Lower lobe of right lung (tissue), 2 donors: ENCODE results near the gene DNASE1L3. TPM values are rescaled to one million over a fixed set of nuclear protein-coding genes. Genes with fewer than 3 reads are reported as not detected.

Experiments used
- ATAC-seq, 2 donors: fragments of 200-7000 bp; cut with Tn5 transposase; one replicate each; pipeline ENCODE4 v1.9.1; 2020 to 2022; ENCODE audit warnings: mild to moderate bottlenecking in 2 of 2, moderate library complexity in 2 of 2
- DNase-seq: peaks from one replicate; pipeline ENCODE4 v3.0.0-alpha.2; 2020
- H3K27ac ChIP-seq: fragments of 200-600 bp; one replicate; pipeline ENCODE4 v1.8.0; 2022
- H3K27me3 ChIP-seq: fragments of 200-600 bp; one replicate; pipeline ENCODE4 v1.8.0; 2022; ENCODE audit warnings: low read depth
- H3K36me3 ChIP-seq: fragments of 200-600 bp; one replicate; pipeline ENCODE4 v1.8.0; 2022; ENCODE audit warnings: mild to moderate bottlenecking
- H3K4me1 ChIP-seq: fragments of 200-600 bp; one replicate; pipeline ENCODE4 v1.8.0; 2022
- H3K4me3 ChIP-seq: fragments of 200-600 bp; one replicate; pipeline ENCODE4 v1.8.0; 2022; ENCODE audit warnings: mild to moderate bottlenecking
- H3K9me3 ChIP-seq: fragments of 200-600 bp; one replicate; pipeline ENCODE4 v1.8.0; 2022
- CTCF ChIP-seq: fragments of 200-600 bp; IDR thresholded peaks from one replicate; pipeline ENCODE4 v1.8.0; 2022; ENCODE audit warnings: antibody characterized with exemption, mild to moderate bottlenecking
- intact Hi-C: fragments of 100-400 bp; cut with DNase I; formaldehyde crosslinking; loops from one replicate; pipeline ENCODE4 v1.11.0; 2022
- total RNA-seq: library from RNA; stranded (reverse); fragmentation: NEBNext Ultra II Directional; extraction: Animal tissue kit (Norgen Biotek cat#: 25700); gene quantifications from one replicate; pipeline ENCODE4 v1.2.1, GENCODE V29; 2021
- donor health status: DM: no; HTN: yes; CAD: no; lungs with severe emphysema.

DNASE1L3 gene
- total RNA-seq, 1 donor from 2014 or later: 12.0 TPM

- no peaks in the 10 kb centered on the region for H3K36me3 ChIP-seq
- DNase-seq (no peak), ATAC-seq (no peak)
- peak overlapping the region; percentile 68 for H3K27ac ChIP-seq
- no peaks in the 10 kb centered on the region for H3K27me3 ChIP-seq
- H3K9me3 ChIP-seq: no peaks in the 10 kb centered on the region
- TF ChIP-seq CTCF: no peak
- intact Hi-C loops: no loop called here
- H3K4me1 ChIP-seq: peaks cover 32% of the 10 kb centered on the region
- H3K4me3 ChIP-seq: no peak overlapping the region
These were observed 13.2 kb downstream of the DNASE1L3 start for GRCh38 chr3:58197588-58197987.

GRCh38 chr3:58193682-58194407 is 16.9 kb downstream of the DNASE1L3 start:
- intact Hi-C loops: no loop called here
- peaks cover 17% of the 10 kb centered on the region for H3K4me1 ChIP-seq
- H3K4me3 ChIP-seq: no peak overlapping the region
- ATAC-seq (no peak), DNase-seq (no peak)
- no peaks in the 10 kb centered on the region for H3K9me3 ChIP-seq
- no peaks in the 10 kb centered on the region for H3K27me3 ChIP-seq
- no peak for TF ChIP-seq CTCF
- H3K36me3 ChIP-seq: no peaks in the 10 kb centered on the region
- H3K27ac ChIP-seq: no peak overlapping the region

GRCh38 chr3:58192069-58192468 is 18.7 kb downstream of the DNASE1L3 start:
- TF ChIP-seq CTCF: no peak
- no peaks in the 10 kb centered on the region for H3K27me3 ChIP-seq
- intact Hi-C loops: no loop called here
- H3K9me3 ChIP-seq: no peaks in the 10 kb centered on the region
- no peak overlapping the region for H3K27ac ChIP-seq
- no peak overlapping the region for H3K4me3 ChIP-seq
- ATAC-seq: no peak
- no peak for DNase-seq
- H3K4me1 ChIP-seq: peaks cover 16% of the 10 kb centered on the region
- no peaks in the 10 kb centered on the region for H3K36me3 ChIP-seq

DNA sequence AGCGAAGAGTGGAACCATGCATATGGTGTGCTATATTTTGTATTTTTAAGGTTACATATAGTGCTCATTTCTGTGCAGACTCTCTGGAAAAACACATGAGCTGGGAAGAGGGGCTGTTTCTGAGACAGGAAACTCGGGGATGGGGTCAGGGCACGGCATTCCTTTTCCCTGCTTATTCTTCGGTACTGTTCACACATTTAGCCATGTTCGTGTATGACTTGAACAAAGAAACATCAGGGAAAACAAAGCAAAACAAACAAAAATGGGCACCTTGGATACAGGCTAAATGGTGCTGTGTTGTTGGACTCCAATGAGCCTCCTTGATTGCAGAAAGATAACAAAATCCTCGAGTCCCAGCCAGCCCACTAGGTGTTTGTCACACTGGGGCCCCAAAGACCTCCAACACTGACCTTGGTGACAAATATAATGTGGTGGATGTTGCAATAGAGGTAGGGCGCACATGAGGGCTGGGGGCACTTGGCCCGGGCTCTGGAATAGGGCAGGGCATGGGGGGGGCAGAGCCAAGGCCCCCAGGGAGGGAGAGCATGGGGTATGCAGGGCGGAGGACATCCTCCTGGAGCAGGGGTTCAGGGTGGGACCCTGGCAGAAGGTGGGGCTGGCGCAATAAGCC is 19.3 kb downstream of the DNASE1L3 start:
- no peak for TF ChIP-seq CTCF
- ATAC-seq: no peak
- no peaks in the 10 kb centered on the region for H3K36me3 ChIP-seq
- intact Hi-C loops: no loop called here
- peaks cover 16% of the 10 kb centered on the region for H3K4me1 ChIP-seq
- no peak overlapping the region for H3K27ac ChIP-seq
- H3K4me3 ChIP-seq: no peak overlapping the region
- H3K9me3 ChIP-seq: no peaks in the 10 kb centered on the region
- H3K27me3 ChIP-seq: no peaks in the 10 kb centered on the region
- DNase-seq: no peak

DNA sequence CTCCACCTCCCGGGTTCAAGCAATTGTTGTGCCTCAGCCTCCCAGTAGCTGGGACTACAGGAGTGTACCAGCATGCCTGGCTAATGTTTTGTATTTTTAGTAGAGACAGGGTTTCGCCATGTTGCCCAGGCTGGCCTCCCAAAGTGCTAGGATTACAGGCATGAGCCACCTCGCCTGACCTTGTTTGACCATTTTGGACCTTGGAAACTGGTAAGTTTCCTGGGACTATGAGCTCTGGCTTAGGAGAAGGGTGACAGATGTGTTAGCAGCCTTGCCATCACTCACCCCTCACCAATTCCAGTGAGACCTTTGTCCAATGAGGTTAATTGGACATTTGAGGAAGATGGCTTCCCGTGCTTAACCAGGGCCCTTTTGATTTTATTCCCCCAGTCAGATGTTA is 19.9 kb downstream of the DNASE1L3 start:
- Histone ChIP-seq H3K36me3 (no peaks in the 10 kb centered on the region), H3K27ac (no peak overlapping the region), H3K9me3 (no peaks in the 10 kb centered on the region), H3K4me3 (no peak overlapping the region), H3K4me1 (peaks cover 16% of the 10 kb centered on the region), H3K27me3 (no peaks in the 10 kb centered on the region)
- no peak for ATAC-seq
- intact Hi-C loops: no loop called here
- DNase-seq: no peak
- no peak for TF ChIP-seq CTCF
